Lung (tissue), 12 donors: ENCODE measurements around the gene RGPD8. TPM values are rescaled to one million over a fixed set of nuclear protein-coding genes. Genes with fewer than 3 reads are reported as not detected.

Source experiments
- ATAC-seq: fragments of 200-7000 bp; cut with Tn5 transposase; one replicate; pipeline ENCODE4 v1.9.1; 2020; ENCODE audit warnings: moderate number of reproducible peaks; ENCODE audit not compliant: insufficient read depth, low FRiP score
- DNase-seq, 3 donors: peaks; one replicate each; pipeline ENCODE4 v3.0.0-alpha.2; 2013 to 2017
- H3K27ac ChIP-seq, 2 donors: one replicate each; pipeline ENCODE4 v1.5.1; 2013; ENCODE audit warnings: mild to moderate bottlenecking in 2 of 2, moderate library complexity in 2 of 2, control low read depth in 1 of 2, inconsistent platforms in 1 of 2, low read depth in 1 of 2, low read length in 1 of 2
- H3K27me3 ChIP-seq, 3 donors: one replicate each; pipeline ENCODE4 v1.5.1; 2013; ENCODE audit warnings: low read length in 2 of 3; ENCODE audit not compliant: control insufficient read depth in 3 of 3, insufficient read depth in 3 of 3
- H3K36me3 ChIP-seq, 4 donors: one replicate each; pipeline ENCODE4 v1.5.1; 2013; ENCODE audit warnings: low read length in 4 of 4, mild to moderate bottlenecking in 1 of 4, moderate library complexity in 1 of 4; ENCODE audit not compliant: control insufficient read depth in 4 of 4, insufficient read depth in 4 of 4
- H3K4me1 ChIP-seq, 5 donors: one replicate each; pipeline ENCODE4 v1.5.1; 2013; ENCODE audit warnings: low read length in 5 of 5, mild to moderate bottlenecking in 2 of 5, moderate library complexity in 1 of 5; ENCODE audit not compliant: control insufficient read depth in 5 of 5, insufficient read depth in 5 of 5
- H3K4me3 ChIP-seq: one replicate; pipeline ENCODE4 v1.5.1; 2013; ENCODE audit warnings: mild to moderate bottlenecking, control low read depth, moderate library complexity
- H3K9ac ChIP-seq, 2 donors: one replicate each; pipeline ENCODE4 v1.5.1; 2013; ENCODE audit warnings: low read length in 2 of 2, control low read depth in 1 of 2; ENCODE audit not compliant: insufficient read depth in 1 of 2
- H3K9me3 ChIP-seq, 4 donors: one replicate each; pipeline ENCODE4 v1.5.1; 2013; ENCODE audit warnings: low read length in 3 of 4, mild to moderate bottlenecking in 1 of 4, moderate library complexity in 1 of 4; ENCODE audit not compliant: control insufficient read depth in 4 of 4, insufficient read depth in 3 of 4
- WGBS, 2 donors: extraction: QIAGEN DNeasy Blood & Tissue Kit; methylation state at CpG; one replicate each; pipeline ENCODE4 v1.1.7; 2013; 5-methylcytosine and 5-hydroxymethylcytosine counted together
- polyA plus RNA-seq, 2 donors: library from polyadenylated mRNA; stranded (reverse); fragments of 200-250 nt; gene quantifications; one replicate each; pipeline ENCODE4 v1.2.1, GENCODE V29; 2013
- total RNA-seq, 2 donors: library from RNA; depleted of rRNA in 1 of 2; stranded (reverse); fragments of >200 nt in 1 of 2; gene quantifications; one replicate each; pipeline ENCODE4 v1.2.1, GENCODE V29; 2014 to 2021
- TF ChIP-seq, protein P1 (sequence below): IDR thresholded peaks from 2 replicates; pipeline ENCODE4 v1.5.1; 2012; ENCODE audit warnings: mild to moderate bottlenecking; ENCODE audit errors: control extremely low read depth, extremely low read depth
- donor health status: control.
- donor health status: control.
- donor health status: Bipolar disorder and iron deficiency.
- donor health status: healthy.
- donor health status: DM: yes; HTN: yes; CAD: no.

RGPD8 gene
- total and polyA plus RNA-seq, 4 donors: 0.81 to 51.1 (median 6.1) TPM

DNA sequence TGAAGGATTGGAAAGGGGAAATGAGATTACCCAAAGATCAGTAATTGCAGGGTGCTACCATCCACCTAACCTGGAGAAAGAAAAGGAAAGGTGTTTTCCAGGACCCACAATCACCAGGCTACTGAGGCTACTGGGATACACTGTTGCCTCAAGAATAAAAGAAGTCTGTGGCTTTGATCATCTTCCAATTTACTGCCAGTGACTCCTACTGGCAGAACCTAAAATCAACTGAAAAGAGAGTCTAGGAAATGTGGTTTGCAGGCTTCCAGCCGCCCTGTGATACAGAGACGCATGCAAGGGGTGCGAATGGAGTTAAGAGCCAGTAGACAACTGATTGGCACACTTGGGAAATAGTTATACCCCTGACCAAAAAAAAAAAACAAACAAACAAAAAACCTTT lies 31.9 kb upstream of the RGPD8 start:
- Histone ChIP-seq H3K9me3 (peaks cover 0 to 7% (median 0%) of the 10 kb centered on the region in 4 donors), H3K27ac (no peak overlapping the region), H3K27me3 (no peaks in the 10 kb centered on the region), H3K4me1 (no peaks in the 10 kb centered on the region), H3K9ac (no peak overlapping the region), H3K36me3 (no peaks in the 10 kb centered on the region), H3K4me3 (no peak overlapping the region)
- WGBS, 2 donors: 74 to 79% methylated on average over 3 of the region's 3 CpGs
- ATAC-seq: no peak
- TF ChIP-seq, protein P1, sequence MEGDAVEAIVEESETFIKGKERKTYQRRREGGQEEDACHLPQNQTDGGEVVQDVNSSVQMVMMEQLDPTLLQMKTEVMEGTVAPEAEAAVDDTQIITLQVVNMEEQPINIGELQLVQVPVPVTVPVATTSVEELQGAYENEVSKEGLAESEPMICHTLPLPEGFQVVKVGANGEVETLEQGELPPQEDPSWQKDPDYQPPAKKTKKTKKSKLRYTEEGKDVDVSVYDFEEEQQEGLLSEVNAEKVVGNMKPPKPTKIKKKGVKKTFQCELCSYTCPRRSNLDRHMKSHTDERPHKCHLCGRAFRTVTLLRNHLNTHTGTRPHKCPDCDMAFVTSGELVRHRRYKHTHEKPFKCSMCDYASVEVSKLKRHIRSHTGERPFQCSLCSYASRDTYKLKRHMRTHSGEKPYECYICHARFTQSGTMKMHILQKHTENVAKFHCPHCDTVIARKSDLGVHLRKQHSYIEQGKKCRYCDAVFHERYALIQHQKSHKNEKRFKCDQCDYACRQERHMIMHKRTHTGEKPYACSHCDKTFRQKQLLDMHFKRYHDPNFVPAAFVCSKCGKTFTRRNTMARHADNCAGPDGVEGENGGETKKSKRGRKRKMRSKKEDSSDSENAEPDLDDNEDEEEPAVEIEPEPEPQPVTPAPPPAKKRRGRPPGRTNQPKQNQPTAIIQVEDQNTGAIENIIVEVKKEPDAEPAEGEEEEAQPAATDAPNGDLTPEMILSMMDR: no peak
- DNase-seq: no peak

DNA sequence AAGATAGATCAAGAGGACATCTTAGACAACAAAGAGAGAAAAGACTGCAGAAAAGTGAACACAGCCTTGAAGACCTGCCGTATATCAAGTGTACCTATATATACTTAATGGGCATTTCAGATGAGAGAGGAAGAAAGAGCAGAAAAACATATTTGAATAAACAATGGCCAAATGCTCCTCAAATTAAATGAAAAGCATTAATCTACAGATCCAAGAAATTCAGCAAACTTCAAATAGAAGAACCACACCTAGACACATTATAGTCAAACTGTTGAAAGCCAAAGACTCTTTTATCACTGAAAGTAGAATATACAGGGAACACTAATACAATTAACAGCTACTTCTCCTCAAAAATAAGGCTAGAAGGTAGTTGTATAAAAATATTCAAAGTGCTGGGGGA lies 29.8 kb upstream of the RGPD8 start:
- TF ChIP-seq, protein P1: no peak

DNA sequence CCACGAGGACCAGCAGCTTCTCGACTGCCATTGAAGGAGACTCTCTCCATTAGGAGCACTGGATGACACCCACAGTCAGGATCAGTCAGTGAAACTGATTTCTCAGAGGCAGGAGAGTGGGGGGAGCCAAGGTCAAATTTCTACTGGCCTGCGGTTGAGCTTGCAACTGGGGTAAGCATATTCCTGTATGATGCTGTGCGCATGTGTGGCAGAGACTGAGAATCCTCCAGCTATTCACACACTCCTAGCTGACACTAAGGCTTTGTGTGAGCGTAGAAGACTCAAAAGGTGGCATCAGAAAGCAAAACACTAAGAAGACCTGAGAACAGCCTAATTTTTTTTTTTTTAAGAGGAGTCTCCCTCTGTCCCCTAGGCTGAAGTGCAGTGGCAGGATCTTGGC lies 28.7 kb upstream of the RGPD8 start:
- WGBS, 2 donors: 82 to 84% methylated on average over 5 of the region's 5 CpGs
- H3K9ac ChIP-seq: no peak overlapping the region
- H3K4me3 ChIP-seq: no peak overlapping the region
- no peak overlapping the region for H3K27ac ChIP-seq
- ATAC-seq: no peak
- DNase-seq: no peak
- TF ChIP-seq, protein P1: no peak
- no peaks in the 10 kb centered on the region for H3K27me3 ChIP-seq
- H3K9me3 ChIP-seq: peaks cover 0 to 7% (median 0%) of the 10 kb centered on the region in 4 donors
- H3K4me1 ChIP-seq: no peaks in the 10 kb centered on the region
- no peaks in the 10 kb centered on the region for H3K36me3 ChIP-seq

More for the DNA sequence above, 29.8 kb upstream of the RGPD8 start:
- no peak for DNase-seq
- Histone ChIP-seq H3K27ac (no peak overlapping the region), H3K36me3 (no peaks in the 10 kb centered on the region), H3K4me1 (no peaks in the 10 kb centered on the region), H3K9me3 (peaks cover 0 to 7% (median 0%) of the 10 kb centered on the region in 4 donors), H3K27me3 (no peaks in the 10 kb centered on the region), H3K9ac (no peak overlapping the region), H3K4me3 (no peak overlapping the region)
- ATAC-seq: no peak
- 94 to 100% methylated on average over 1 of the region's 1 CpG for WGBS, 2 donors

DNA sequence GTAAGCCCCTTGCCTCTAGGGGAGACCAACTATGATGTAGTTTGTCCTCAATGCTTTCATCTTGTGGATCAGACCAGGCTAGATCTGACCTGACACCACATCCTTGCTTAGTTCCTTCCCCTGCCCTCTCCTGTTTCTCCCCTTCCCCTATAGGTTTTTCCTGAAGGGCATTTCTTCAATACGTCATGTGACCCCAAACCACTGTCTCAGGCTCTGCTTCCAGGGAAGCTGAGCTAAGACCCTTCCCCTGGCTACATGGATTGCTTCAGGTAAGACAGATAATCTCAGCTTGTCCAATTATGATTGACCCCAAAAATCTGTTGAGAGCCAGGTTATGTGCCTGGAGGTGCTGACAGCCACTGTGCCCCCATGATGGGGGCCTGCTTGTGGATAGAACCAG lies 25.9 kb upstream of the RGPD8 start:
- DNase-seq: no peak
- Histone ChIP-seq H3K4me3 (no peak overlapping the region), H3K27me3 (no peaks in the 10 kb centered on the region), H3K4me1 (no peaks in the 10 kb centered on the region), H3K9me3 (peaks cover 0 to 7% (median 0%) of the 10 kb centered on the region in 4 donors), H3K36me3 (no peaks in the 10 kb centered on the region), H3K9ac (no peak overlapping the region), H3K27ac (no peak overlapping the region)
- TF ChIP-seq, protein P1: no peak
- no peak for ATAC-seq
- 92 to 100% methylated on average over 1 of the region's 1 CpG for WGBS, 2 donors
